Fibroblast of skin of left quadriceps (primary cell): ENCODE data around the gene TMEM88.

Experiments used
- DNase-seq, 2 experiments: peaks; one replicate each; pipeline ENCODE4 v3.0.0-alpha.2; 2013; ENCODE audit warnings: low read depth in 2 of 2

TMEM88 gene

DNA sequence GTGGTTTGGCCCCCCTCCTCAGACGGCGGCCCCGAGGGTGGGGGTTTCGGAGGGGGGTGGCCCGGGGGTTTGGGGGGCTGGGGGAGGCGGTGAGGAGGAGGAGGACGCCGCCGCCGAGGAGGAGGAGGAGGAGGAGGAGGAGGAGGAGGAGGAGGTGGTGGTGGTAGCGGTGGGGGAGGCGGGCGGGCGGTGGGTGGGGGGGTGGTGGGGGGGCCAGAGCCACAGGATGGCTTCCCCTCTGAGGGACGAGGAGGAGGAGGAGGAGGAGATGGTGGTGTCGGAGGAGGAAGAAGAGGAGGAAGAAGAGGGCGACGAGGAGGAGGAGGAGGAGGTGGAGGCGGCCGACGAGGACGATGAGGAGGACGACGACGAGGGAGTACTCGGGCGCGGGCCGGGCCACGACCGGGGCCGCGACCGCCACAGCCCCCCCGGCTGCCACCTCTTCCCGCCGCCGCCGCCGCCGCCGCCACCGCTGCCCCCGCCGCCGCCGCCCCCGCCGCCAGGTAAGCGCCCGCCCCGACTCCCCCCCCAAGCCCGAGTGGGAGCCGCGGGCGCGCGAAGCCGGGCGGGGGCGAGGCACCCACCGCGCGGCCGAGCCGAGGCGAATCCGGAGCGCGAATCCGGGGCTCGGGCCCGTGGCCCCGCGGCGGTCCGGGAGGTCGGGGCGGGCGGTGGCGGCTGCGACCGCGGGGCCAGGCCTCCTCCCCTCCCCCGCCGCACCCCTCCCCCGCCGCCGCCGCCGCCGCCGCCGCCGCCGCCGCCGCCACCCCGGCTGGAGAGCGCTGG, 29.9 kb downstream of the TMEM88 start:
- no peak for DNase-seq

DNA sequence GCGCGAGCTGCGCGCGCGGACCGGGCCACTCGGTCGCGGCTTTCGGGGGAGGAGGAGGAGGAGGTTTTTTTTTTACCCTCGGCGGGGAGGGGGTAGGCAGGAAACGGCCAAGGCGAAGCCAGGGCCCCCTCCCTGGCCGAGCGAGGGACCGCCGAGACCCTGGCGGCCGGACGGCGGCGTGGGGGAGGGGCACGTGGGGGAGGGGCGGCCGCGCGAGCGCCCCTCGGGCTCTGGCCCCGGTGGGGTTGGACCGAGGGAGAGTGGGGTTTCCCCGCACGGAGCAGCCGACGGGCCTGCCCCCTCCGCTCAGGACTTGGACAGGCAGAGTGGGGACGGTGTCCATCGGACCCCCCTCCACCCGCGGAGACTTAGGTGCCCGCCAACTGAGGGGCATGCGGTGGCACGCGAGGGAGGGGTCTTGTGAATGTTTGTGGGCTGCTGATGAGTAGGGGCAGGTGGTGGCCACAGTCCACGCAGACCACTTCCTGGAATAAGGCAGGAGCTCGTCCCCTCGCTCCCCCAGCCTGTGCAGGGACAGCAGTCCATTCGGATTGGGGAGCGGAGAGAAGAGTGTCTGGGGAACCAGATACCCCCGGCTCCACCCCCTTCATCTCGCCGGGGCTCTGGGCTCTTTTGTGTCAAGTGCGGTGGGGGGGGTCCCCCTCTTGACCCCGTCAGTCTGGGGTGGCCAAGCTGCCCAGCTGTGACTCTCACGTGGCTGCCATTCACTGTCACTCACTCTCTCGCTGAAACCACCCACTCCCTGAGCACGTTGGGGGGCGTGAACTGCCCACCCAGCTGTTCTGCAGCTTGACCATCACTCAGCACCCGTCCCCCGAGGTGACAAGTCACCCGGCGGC, 30.7 kb downstream of the TMEM88 start:
- no peak for DNase-seq

DNA sequence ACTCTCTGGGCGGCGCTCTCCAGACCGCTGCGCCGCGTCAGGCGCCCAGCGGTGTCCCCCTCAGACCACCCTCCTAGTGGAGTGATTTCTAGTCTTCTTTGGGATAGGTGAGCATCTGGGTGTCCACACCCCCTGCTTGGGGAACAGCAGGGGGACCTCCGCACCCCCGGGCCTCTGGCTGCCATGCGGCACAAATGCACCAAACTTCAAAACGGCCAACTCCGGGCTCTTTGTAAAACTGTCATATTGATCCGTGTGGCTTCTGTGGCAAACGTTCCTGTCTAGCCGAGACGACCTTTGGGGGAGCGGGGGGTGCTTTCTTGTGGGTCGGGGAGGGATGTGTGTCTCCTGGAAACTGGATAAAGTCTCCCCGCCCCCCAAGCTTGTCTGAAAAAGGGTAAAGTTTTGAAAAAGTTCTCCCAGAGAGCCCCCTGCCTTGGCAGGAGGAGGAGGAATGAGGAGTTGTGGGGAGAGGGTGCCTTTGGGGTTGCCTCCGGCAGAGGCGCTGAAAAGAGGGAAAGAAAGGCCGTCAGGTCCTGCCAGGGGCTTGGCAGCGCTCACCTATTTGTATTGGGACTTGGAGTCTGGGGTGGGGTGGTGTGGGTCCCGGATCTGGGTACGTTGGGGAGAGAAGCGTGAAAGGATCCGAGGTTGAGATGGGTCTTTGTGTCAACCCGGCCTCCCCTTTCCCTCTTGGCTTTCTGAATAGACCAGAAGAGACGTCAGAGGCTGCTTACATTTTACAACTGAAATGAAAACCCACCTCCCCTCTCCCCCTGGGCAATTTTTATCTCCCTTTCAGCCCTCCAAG, 31.6 kb downstream of the TMEM88 start:
- no peak for DNase-seq

DNA sequence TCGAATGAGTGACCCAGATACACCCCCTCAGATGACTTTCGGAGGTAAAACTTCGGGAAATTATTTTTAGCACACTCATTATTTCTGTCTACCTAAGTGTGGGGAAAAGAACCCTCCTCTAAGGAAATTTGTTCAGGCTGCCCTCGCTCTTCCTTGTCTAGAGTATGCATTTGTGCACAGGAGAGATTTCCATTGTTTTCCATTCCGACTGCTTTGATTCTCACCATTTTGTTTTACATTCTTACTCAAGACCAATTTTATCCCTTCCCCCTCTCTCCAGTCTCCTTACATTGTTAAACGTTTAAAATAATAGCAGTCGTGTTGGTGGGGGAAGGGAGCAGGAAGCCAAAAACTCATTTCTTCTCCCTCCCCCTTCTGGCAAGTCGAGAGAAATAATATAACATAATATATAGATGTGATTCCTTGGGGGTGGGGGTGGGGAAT, 32.2 kb downstream of the TMEM88 start:
- peak in 1 of 2 experiments; percentile 99 for DNase-seq

DNA sequence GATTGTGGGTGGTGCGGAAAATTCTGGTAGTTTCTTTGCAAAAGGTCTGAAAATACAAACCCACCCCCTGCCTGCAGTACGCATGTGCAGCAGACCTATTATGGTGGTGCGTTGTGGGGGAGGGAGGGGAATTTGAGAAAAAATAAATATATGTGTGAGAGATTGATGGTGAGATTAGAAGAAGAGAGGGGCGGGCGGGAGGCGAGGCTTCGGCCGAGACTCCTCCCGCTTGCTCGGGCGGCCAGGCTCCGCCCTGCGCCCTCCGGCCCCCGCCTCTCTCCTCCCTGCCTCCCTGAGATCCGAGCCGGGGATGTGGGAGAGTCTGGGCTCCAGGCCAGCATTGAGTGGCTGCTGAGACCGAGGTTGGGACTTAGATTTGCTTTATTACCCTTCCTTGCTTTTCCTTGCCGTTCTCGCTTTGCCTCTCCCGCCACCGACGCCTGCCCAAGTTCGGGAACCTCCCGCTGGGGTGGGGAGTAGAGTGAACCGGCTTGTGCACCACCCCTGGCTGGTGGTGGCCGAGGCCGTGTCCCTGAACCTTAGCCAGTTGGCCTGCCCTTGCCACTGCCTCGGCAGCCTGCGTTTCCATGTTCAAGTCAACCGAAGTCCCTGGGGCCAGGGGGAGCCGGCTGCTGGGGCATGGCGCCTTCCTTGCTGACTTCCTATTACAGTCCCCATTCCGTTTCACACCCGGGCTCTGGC, 32.8 kb downstream of the TMEM88 start:
- DNase-seq, result peak in 1 of 2 experiments; percentile 99

DNA sequence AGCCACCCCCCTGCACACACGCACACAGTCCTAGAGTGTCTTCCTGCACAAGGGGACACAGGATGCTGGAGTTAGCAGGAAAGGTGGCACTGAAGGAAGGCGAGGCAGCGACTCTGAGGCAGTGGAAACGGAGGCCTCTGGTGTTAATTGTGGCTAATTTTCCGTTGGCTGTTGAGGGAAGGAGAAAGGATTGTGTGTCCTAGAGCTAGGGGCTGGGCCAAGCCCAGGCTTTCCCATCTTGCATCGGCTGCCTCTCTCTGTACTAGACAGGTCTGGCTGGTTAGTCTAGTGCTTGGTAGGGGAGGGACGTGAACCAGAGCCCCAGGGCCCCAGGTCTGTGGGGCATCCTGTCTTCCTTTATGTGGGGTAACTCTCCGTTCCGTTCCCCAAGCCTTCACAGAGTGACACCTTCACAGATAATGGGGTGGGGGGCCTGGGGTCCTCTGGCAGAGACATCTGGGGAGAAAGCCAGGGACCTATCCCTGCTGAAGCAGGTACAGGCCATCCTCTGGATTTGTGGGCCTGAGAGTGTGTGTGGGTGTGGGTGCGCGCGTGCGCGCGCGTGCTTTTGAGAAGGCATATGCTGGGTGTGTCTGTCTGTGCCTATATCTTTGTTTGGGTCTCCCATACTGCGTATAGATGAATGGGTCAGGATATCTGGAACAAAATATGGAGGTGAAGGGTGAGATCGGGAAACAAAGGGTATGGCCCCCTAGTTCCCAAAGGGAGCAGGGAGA, 33.5 kb downstream of the TMEM88 start, which contains the start of gene CHD3:
TSS of gene CHD3 (plus strand) at position 606 of the 737 bp plus-strand sequence. CDS start 212 bp downstream, outside the sequence.
- DNase-seq, result no peak

DNA sequence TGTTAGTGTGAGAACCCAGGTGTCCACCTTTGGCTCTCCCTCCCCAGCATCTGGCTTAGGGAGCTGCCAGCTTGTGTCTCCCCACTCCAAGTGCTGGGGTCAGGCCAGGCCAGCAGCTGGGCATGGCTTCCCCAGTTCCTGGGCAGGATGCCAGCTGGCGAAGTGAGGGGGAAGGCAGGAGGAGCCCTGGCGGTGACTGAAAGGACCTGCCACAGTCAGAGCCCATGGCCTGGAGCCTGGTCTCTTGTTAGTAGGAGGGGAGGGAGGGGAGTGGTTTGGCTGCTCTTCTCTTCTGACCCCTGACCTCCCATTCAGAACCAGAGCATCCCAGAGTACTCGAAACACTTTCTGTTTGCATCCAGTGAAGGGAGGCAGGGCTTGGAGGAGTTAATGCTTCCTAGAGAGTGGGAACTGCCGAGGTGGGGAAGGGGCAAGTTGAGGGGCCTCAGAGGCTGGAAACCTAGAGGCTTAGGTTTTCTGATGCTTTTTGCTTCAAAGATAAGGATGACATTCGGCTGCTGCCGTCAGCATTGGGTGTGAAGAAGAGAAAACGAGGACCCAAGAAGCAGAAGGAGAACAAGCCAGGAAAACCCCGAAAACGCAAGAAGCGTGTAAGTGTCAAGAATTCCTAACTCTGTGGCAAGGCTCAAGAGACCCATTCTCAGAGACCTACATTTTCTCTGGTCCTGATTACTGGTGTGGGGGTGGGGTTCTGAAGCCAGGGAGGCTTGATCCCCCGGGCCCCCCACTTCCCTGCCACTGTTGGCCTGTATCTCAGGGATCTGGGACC, 34.5 kb downstream of the TMEM88 start:
- DNase-seq, result peak; percentile 48 to 61

DNA sequence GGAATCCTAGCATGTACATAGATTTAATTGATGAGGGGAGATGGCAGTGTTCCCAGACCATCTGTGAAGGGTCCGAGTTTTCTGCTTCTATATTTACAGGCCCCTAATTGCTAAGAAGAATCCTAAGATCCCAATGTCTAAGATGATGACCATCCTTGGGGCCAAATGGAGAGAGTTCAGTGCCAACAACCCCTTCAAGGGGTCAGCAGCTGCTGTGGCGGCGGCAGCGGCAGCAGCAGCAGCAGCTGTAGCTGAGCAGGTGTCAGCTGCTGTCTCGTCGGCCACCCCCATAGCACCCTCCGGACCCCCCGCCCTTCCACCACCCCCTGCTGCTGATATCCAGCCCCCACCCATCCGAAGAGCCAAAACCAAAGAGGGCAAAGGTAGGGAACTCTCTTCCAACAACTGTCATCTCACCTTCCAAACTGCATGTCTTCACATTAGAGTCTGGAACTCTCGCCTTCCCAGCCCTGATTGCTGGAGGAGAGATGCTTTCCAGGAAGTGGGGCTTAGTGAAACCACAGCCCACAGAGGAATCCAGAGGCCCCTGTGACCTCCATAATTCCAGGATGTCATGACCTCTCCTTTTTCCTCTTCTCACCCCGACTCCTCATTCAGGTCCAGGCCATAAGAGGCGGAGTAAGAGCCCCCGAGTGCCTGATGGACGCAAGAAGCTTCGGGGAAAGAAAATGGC, 38.5 kb downstream of the TMEM88 start:
- no peak for DNase-seq

DNA sequence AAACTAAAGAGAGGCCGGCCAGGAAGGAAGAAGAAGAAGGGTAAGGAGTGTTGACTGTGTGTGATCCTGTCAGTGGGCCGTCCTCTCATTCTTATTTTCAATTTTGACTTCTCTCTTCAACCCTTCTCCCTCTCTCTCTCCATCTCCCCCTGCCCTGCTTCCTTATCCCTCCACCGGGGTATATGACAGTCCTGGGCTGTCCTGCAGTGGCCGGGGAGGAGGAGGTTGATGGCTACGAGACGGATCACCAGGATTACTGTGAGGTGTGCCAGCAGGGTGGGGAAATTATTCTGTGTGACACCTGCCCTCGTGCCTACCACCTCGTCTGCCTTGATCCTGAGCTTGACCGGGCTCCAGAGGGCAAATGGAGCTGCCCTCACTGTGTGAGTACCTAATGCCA, 39.4 kb downstream of the TMEM88 start:
- DNase-seq, result no peak

DNA sequence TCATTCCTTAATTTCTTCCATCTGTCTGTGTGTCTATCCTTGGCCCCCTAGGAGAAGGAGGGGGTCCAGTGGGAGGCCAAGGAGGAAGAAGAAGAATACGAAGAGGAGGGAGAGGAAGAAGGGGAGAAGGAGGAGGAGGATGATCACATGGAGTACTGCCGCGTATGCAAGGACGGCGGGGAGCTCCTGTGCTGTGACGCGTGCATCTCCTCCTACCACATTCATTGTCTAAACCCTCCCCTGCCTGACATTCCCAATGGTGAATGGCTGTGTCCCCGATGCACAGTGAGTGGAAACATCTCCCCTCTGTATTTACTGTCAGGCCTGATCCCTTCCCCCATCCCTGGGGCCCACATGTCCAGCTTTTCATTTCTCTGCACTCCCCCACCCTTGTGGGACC, 40.0 kb downstream of the TMEM88 start:
- no peak for DNase-seq

DNA sequence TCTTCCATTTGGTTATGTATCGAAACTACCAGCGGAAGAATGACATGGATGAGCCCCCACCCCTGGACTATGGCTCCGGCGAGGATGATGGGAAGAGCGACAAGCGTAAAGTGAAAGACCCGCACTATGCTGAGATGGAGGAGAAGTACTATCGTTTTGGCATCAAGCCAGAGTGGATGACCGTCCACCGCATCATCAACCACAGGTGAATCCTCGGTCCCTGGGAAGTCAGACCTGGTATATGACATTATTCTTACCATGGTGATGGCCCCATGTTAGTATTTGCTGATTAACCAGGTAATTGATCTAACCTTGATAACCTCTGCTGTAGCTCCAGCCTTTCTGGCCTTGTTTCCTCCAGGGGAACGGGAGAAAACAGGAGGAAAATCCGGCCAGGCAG, 42.2 kb downstream of the TMEM88 start:
- DNase-seq, result no peak

DNA sequence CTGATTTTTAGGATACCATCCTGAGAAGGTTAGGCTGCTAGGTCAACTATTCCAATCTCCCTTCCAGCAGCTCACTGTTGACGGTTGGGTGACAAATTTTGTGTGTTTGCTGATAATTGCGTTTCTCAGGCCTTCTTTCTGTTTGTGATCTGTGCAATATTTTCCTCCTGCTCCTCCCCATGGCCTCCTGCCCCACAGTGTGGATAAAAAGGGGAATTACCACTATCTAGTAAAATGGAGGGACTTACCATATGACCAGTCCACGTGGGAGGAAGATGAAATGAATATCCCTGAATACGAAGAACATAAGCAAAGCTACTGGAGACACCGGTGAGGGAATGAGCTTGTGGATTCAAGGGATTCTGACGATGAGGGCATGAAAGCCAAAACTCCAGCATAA, 42.9 kb downstream of the TMEM88 start:
- DNase-seq, result no peak

DNA sequence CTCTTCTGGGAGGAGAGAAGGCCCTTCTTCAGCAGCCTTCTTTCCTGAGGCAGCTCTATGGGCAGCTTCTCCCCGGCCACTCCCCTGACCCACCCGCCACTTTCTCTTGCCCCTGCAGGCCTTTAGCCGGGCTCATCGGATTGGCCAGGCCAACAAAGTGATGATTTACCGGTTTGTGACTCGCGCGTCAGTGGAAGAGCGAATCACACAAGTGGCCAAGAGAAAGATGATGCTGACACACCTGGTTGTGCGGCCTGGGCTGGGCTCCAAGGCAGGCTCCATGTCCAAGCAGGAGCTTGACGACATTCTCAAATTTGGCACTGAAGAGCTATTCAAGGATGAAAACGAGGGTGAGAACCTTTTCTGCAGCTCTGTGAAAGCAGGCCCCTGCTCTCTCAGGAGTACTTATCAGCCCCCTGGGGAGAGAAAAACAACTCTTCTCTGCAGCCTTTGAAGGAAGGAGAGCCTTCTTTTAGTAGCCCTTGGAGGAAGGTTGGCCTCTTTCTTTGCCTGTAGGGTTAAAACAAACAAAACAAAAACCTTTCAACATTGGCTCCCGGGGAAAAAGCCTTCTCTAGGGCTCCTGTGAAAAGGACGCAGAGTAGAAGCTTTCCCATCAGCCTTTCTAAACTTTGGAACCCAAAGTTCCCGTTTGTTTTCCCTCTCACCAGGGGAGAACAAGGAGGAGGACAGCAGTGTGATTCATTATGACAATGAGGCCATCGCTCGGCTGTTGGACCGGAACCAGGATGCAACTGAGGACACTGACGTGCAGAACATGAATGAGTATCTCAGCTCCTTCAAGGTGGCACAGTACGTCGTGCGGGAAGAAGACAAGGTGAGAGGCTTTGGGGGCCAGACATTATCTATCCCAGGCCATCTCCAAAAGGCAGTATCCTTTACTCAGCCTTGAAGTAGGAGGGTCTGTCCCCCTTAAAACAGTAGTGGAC, 48.6 kb downstream of the TMEM88 start:
- no peak for DNase-seq
